Forelimb muscle (tissue), 1 donor: ENCODE data around the gene PPM1L. TPM values are rescaled to one million over a fixed set of nuclear protein-coding genes. Genes with fewer than 3 reads are reported as not detected.

Experiments used
- DNase-seq: peaks from one replicate; pipeline ENCODE4 v3.0.0-alpha.2; 2013; ENCODE audit warnings: low read depth
- polyA plus RNA-seq: library from polyadenylated mRNA; unstranded; fragments of 120-200 nt; gene quantifications from one replicate; pipeline ENCODE4 v1.2.1, GENCODE V29; 2013; ENCODE audit not compliant: insufficient read length

PPM1L gene
- polyA plus RNA-seq, 1 donor = 10.0 TPM

GRCh38 chr3:161038725-161039124 lies 282.7 kb downstream of the PPM1L start:
- DNase-seq = no peak

- no peak for DNase-seq
Measured at GRCh38 chr3:161042023-161042501, 286.0 kb downstream of the PPM1L start.

GRCh38 chr3:161043336-161044035 lies 287.5 kb downstream of the PPM1L start:
- DNase-seq = no peak

GRCh38 chr3:161049683-161050248 lies 293.7 kb downstream of the PPM1L start:
- no peak for DNase-seq

GRCh38 chr3:161050935-161051334 lies 294.9 kb downstream of the PPM1L start:
- DNase-seq = no peak

GRCh38 chr3:161051856-161052255 lies 295.8 kb downstream of the PPM1L start:
- DNase-seq = no peak

GRCh38 chr3:161054860-161055604 lies 299.0 kb downstream of the PPM1L start:
- no peak for DNase-seq

GRCh38 chr3:161064413-161064812 lies 308.4 kb downstream of the PPM1L start:
- DNase-seq = no peak

GRCh38 chr3:161066930-161067329 lies 310.9 kb downstream of the PPM1L start:
- no peak for DNase-seq

GRCh38 chr3:161067335-161067734 lies 311.3 kb downstream of the PPM1L start:
- no peak for DNase-seq

- no peak for DNase-seq
Measured at GRCh38 chr3:161069511-161070251, 313.6 kb downstream of the PPM1L start.

GRCh38 chr3:161070252-161070930 lies 314.4 kb downstream of the PPM1L start:
- no peak for DNase-seq

GRCh38 chr3:161070980-161071663 lies 315.1 kb downstream of the PPM1L start:
- no peak for DNase-seq

GRCh38 chr3:161072211-161072621 lies 316.2 kb downstream of the PPM1L start:
- DNase-seq = no peak

- no peak for DNase-seq
Measured at GRCh38 chr3:161072751-161073150, 316.7 kb downstream of the PPM1L start.

- DNase-seq = no peak
Measured at GRCh38 chr3:161073181-161073580, 317.1 kb downstream of the PPM1L start.

- no peak for DNase-seq
Measured at GRCh38 chr3:161081633-161082032, 325.6 kb downstream of the PPM1L start.

GRCh38 chr3:161082063-161082462 lies 326.0 kb downstream of the PPM1L start:
- no peak for DNase-seq

- DNase-seq = no peak
Measured at GRCh38 chr3:161083131-161083530, 327.1 kb downstream of the PPM1L start.

GRCh38 chr3:161084277-161084676 lies 328.2 kb downstream of the PPM1L start:
- no peak for DNase-seq

- DNase-seq = no peak
Measured at GRCh38 chr3:161093895-161094294, 337.9 kb downstream of the PPM1L start.
